BLaER1 treated with 17β-estradiol and CSF1 and Interleukin-3, amounts not matched to agents 10 nM and 100 nM (cell line): ENCODE measurements around the gene CES1.
A peak's percentile ranks its signal among the peaks of the same experiment; 100 is the strongest.
"Not testable (repeated sequence)": the region's sequence is repeated elsewhere in the genome, so short reads cannot be mapped to it uniquely, and the experiment has no call there.

Experiments used
- H3K27ac ChIP-seq, 11 experiments: shearing (Covaris generic); formaldehyde crosslinking; 2 replicates each; pipeline ENCODE4 v1.8.1; 2022
- H3K27me3 ChIP-seq, 11 experiments: shearing (Covaris generic); formaldehyde crosslinking; 2 replicates each; pipeline ENCODE4 v1.8.1; 2022
- H3K36me3 ChIP-seq, 11 experiments: shearing (Covaris generic); formaldehyde crosslinking; 2 replicates each; pipeline ENCODE4 v1.8.1; 2022
- H3K4me1 ChIP-seq, 10 experiments: shearing (Covaris generic); formaldehyde crosslinking; 2 replicates each; pipeline ENCODE4 v1.8.1; 2022
- H3K4me2 ChIP-seq, 11 experiments: shearing (Covaris generic); formaldehyde crosslinking; 2 replicates each; pipeline ENCODE4 v1.8.1; 2022
- H3K4me3 ChIP-seq, 10 experiments: shearing (Covaris generic); formaldehyde crosslinking; 2 replicates each; pipeline ENCODE4 v1.8.1; 2022
- H3K9ac ChIP-seq, 11 experiments: shearing (Covaris generic); formaldehyde crosslinking; 2 replicates each; pipeline ENCODE4 v1.8.1; 2022
- H3K9me3 ChIP-seq, 11 experiments: shearing (Covaris generic); formaldehyde crosslinking; replicated peaks in 1 of 11; 2 replicates each; pipeline ENCODE4 v1.8.1; 2022
- H4K20me1 ChIP-seq, 11 experiments: shearing (Covaris generic); formaldehyde crosslinking; 2 replicates each; pipeline ENCODE4 v1.8.1; 2022
- Cebpa-rat ChIP-seq, 11 experiments: shearing (Covaris generic); IDR thresholded peaks; 2 replicates each; pipeline ENCODE4 v1.8.1; 2022

The CES1 gene

GRCh38 chr16:55820615-55821014 lies 12.3 kb downstream of the CES1 start:
- TF ChIP-seq Cebpa-rat (IDR thresholded peaks at IDR 0.05) = no peak
- H3K4me3 ChIP-seq = no peak overlapping the region

GRCh38 chr16:55817236-55817912 lies 15.5 kb downstream of the CES1 start:
- H3K36me3 ChIP-seq = no peaks in the 10 kb centered on the region
- no peak overlapping the region for H3K4me3 ChIP-seq
- H3K27ac ChIP-seq = no peak overlapping the region
- no peaks in the 10 kb centered on the region for H4K20me1 ChIP-seq
- no peaks in the 10 kb centered on the region for H3K4me1 ChIP-seq
- H3K27me3 ChIP-seq = no peaks in the 10 kb centered on the region
- peak in 2 of 11 experiments; percentile 23 to 70; a peak in 3 of 22 replicates for TF ChIP-seq Cebpa-rat (IDR thresholded peaks at IDR 0.05)
- H3K9ac ChIP-seq = no peak overlapping the region
- 0 out of 22 replicates have a peak overlapping the region, but pooled peaks of 1 of the 11 experiments have one; percentile 4 for H3K4me2 ChIP-seq
- no peaks in the 10 kb centered on the region for H3K9me3 ChIP-seq

More at GRCh38 chr16:55820615-55821014, 12.3 kb downstream of the CES1 start:
- Histone ChIP-seq H3K9me3 (no peaks in the 10 kb centered on the region), H3K4me1 (peaks cover 0 to 6% (median 0%) of the 10 kb centered on the region in 10 experiments; a peak in 4 of 20 replicates), H3K27me3 (no peaks in the 10 kb centered on the region), H3K4me2 (no peak overlapping the region), H3K27ac (no peak overlapping the region), H3K9ac (no peak overlapping the region), H3K36me3 (no peaks in the 10 kb centered on the region), H4K20me1 (no peaks in the 10 kb centered on the region)

DNA sequence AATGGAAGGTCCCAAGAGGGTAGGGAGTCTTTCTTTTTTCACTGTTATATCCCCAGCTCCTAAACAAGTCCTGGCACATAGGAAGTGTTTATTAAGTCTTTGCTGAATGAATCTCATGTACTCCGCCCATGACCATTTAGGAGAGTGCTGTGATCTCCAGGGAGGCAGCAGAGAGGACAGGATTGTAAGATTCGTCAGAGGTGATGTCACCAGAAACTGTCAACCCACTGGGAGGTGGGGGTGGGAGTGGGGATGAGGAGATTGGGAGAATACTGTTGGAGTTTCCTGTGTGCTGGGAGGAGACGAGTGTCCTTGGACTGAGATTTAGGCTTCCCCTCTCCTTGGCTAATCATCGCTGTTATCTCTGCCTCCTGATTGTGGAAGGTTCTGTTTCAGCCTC lies 16.7 kb downstream of the CES1 start:
- H3K27me3 ChIP-seq = not testable (repeated sequence)

GRCh38 chr16:55815320-55815719 lies 17.6 kb downstream of the CES1 start:
- Histone ChIP-seq H3K4me2 (no peak overlapping the region), H3K27me3 (no peaks in the 10 kb centered on the region), H3K9me3 (no peaks in the 10 kb centered on the region), H3K4me1 (no peaks in the 10 kb centered on the region), H3K9ac (no peak overlapping the region), H4K20me1 (no peaks in the 10 kb centered on the region), H3K27ac (no peak overlapping the region), H3K4me3 (no peak overlapping the region), H3K36me3 (no peaks in the 10 kb centered on the region)
- TF ChIP-seq Cebpa-rat (IDR thresholded peaks at IDR 0.05) = no peak

More for the DNA sequence above, 16.7 kb downstream of the CES1 start:
- not testable (repeated sequence) for H3K9me3 ChIP-seq, H3K9ac ChIP-seq, H3K4me1 ChIP-seq, H3K27ac ChIP-seq, H4K20me1 ChIP-seq, H3K36me3 ChIP-seq, H3K4me2 ChIP-seq, H3K4me3 ChIP-seq

- not testable (repeated sequence) for H3K27ac ChIP-seq, H4K20me1 ChIP-seq, H3K4me2 ChIP-seq, H3K9ac ChIP-seq, H3K27me3 ChIP-seq, H3K36me3 ChIP-seq, H3K4me1 ChIP-seq, H3K4me3 ChIP-seq, H3K9me3 ChIP-seq
These were observed 18.7 kb downstream of the CES1 start for GRCh38 chr16:55814174-55814573.

DNA sequence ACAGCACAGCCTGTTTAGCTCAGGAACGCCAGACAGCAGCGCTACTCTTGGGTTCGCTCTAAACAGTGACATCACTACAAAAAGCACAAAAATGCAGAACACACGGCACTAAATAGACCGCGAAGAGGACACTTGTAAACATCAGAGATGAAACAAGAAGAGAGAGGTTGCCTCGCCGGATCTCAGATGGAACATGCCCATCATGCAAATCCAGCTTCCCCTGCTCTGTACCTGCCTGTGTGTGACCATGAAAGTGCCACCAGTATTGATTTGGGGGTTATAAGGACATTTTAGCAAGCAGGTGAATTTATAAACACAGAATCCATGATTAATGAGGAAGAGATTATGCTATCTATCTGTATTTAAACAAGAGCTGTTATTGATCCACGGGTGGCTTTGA lies 19.2 kb downstream of the CES1 start:
- not testable (repeated sequence) for H3K4me2 ChIP-seq, H3K27me3 ChIP-seq, H3K9ac ChIP-seq, H4K20me1 ChIP-seq, H3K4me1 ChIP-seq, H3K36me3 ChIP-seq, H3K4me3 ChIP-seq, H3K27ac ChIP-seq, H3K9me3 ChIP-seq

DNA sequence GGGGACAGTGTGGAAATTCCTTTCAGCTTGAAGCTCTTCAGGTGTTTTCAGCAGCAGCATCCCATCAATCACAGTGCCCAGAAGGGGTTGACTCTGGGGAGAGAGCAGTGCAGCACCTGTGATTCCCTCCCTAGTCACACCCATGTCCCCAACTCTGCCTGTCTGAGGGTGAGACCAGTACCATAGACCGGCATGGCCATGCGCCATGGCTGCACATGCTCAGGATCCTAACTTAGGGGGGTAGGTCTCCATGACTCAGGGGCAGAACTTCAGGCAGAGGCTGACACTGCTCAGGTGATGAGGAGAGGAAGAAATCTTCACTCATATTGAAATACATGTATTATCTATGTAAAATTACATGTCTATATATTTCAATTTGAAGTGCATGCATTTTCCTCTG lies 19.9 kb downstream of the CES1 start:
- H3K4me2 ChIP-seq = no peak overlapping the region
- no peaks in the 10 kb centered on the region for H3K9me3 ChIP-seq
- H3K4me3 ChIP-seq = no peak overlapping the region
- no peaks in the 10 kb centered on the region; a peak in 1 of 22 replicates for H4K20me1 ChIP-seq
- no peak overlapping the region for H3K27ac ChIP-seq
- no peaks in the 10 kb centered on the region for H3K4me1 ChIP-seq
- H3K36me3 ChIP-seq = no peaks in the 10 kb centered on the region
- no peak overlapping the region for H3K9ac ChIP-seq
- TF ChIP-seq Cebpa-rat (IDR thresholded peaks at IDR 0.05) = no peak
- H3K27me3 ChIP-seq = no peaks in the 10 kb centered on the region

DNA sequence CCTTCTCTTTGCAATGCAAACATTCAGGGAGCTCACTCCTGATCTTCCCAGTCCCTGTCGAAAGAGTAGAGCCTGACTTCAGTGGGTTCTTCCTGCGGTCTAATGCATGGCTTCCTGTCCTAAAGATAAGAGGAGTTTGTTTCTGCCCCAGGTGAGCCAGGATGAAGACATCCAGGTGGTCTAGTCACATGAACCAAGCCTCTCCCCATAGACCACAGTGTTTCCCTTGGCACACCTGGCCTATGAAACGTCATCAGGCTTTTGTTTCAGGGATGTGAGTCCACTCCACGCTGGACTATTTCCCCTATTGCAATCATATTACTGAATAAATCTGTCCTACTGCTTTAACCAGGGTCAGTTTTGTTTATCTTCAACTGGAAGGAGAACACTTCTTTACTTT lies 21.1 kb downstream of the CES1 start:
- Histone ChIP-seq H3K4me1 (no peaks in the 10 kb centered on the region), H3K27ac (no peak overlapping the region), H3K36me3 (no peaks in the 10 kb centered on the region), H3K9ac (no peak overlapping the region), H3K4me3 (no peak overlapping the region), H4K20me1 (no peaks in the 10 kb centered on the region; a peak in 1 of 22 replicates), H3K9me3 (no peaks in the 10 kb centered on the region), H3K4me2 (no peak overlapping the region), H3K27me3 (no peaks in the 10 kb centered on the region)
- TF ChIP-seq Cebpa-rat (IDR thresholded peaks at IDR 0.05) = no peak

DNA sequence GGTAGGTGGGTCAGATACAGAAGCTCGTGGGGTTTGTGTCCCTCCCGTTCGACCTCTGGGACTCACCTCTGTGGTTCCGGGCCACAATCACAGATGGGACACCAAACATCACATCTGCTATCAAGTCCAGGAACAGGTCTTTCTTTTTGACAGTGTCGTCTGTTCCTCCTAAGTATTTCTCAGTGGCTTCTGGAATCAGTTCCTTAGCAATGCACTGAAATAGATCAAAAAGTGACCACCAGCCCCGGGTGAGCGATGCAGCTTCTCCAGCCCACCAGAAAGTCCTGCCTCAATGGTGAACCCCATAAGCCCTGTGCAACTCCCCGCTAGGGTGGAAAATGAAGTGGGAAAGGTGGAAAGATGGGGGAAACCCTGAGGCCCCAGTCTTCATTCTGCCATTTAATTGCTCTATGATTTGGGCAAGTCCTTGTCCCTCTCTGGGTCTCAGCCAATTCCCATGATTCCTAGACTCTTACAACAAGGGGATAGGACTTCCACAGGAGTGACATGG lies 22.4 kb downstream of the CES1 start:
- H3K27ac ChIP-seq = no peak overlapping the region
- no peaks in the 10 kb centered on the region for H3K4me1 ChIP-seq
- no peak for TF ChIP-seq Cebpa-rat (IDR thresholded peaks at IDR 0.05)
- no peaks in the 10 kb centered on the region for H3K9me3 ChIP-seq
- H3K4me3 ChIP-seq = no peak overlapping the region
- no peaks in the 10 kb centered on the region for H3K36me3 ChIP-seq
- H3K27me3 ChIP-seq = no peaks in the 10 kb centered on the region
- H4K20me1 ChIP-seq = no peaks in the 10 kb centered on the region; a peak in 1 of 22 replicates
- H3K4me2 ChIP-seq = no peak overlapping the region
- H3K9ac ChIP-seq = no peak overlapping the region

DNA sequence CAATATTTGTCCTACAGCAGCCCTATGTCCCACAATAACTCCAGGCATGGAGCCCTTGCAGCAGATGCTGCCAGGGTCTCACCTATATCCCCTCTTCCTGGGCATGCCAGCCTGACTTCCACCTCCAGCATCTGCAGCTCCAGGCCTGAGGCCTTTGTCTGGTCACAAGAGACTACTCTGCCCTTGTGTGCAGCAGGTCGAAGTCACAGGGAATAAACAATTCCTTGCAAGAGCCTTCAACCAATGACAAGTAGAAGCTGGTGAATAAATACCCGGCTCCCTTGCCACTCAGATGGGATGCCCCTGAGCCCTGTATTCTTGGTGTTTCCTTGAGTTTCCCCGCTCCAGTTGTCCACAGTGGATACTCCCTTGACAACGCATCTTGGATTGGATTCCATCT lies 23.0 kb downstream of the CES1 start:
- H3K4me1 ChIP-seq = no peaks in the 10 kb centered on the region
- no peaks in the 10 kb centered on the region; a peak in 1 of 22 replicates for H4K20me1 ChIP-seq
- H3K36me3 ChIP-seq = no peaks in the 10 kb centered on the region
- TF ChIP-seq Cebpa-rat (IDR thresholded peaks at IDR 0.05) = no peak
- no peaks in the 10 kb centered on the region for H3K27me3 ChIP-seq
- H3K4me2 ChIP-seq = no peak overlapping the region
- no peak overlapping the region for H3K9ac ChIP-seq
- no peak overlapping the region for H3K27ac ChIP-seq
- no peaks in the 10 kb centered on the region for H3K9me3 ChIP-seq
- no peak overlapping the region for H3K4me3 ChIP-seq
